Dedifferentiated amniotic fluid mesenchymal stem cell (primary cell): Measurements from ENCODE around the gene SLC16A6.
"Not testable (repeated sequence)": the region's sequence is repeated elsewhere in the genome, so short reads cannot be mapped to it uniquely, and the experiment has no call there.

Experiments used
- DNase-seq: peaks from one replicate; pipeline ENCODE4 v3.0.0-alpha.2; 2016; ENCODE audit errors: extremely low spot score

Gene SLC16A6

GRCh38 chr17:68247445-68248198, 43.3 kb downstream of the SLC16A6 start, which contains the start of gene AMZ2:
Gene AMZ2 (plus strand): TSS chr17:68248043. CDS start chr17:68250188, 2,145 bp downstream.
- DNase-seq: peak; percentile 78

- no peak for DNase-seq
Measured at GRCh38 chr17:68246271-68247028, 44.5 kb downstream of the SLC16A6 start.

- no peak for DNase-seq
Measured at GRCh38 chr17:68239632-68240366, 51.1 kb downstream of the SLC16A6 start.

- no peak for DNase-seq
Measured at GRCh38 chr17:68238871-68239253, 52.1 kb downstream of the SLC16A6 start.

GRCh38 chr17:68238164-68238870, 52.6 kb downstream of the SLC16A6 start:
- no peak for DNase-seq

GRCh38 chr17:68237369-68238163, 53.4 kb downstream of the SLC16A6 start:
- not testable (repeated sequence) for DNase-seq

- not testable (repeated sequence) for DNase-seq
Measured at GRCh38 chr17:68235336-68235791, 55.6 kb downstream of the SLC16A6 start.

- DNase-seq: peak; percentile 22
Measured at GRCh38 chr17:68234726-68235335, 56.1 kb downstream of the SLC16A6 start.

GRCh38 chr17:68232741-68233140, 58.2 kb downstream of the SLC16A6 start:
- not testable (repeated sequence) for DNase-seq

GRCh38 chr17:68231541-68231940, 59.4 kb downstream of the SLC16A6 start:
- DNase-seq: no peak

- DNase-seq: not testable (repeated sequence)
Measured at GRCh38 chr17:68231131-68231530, 59.8 kb downstream of the SLC16A6 start.

- DNase-seq: no peak
Measured at GRCh38 chr17:68229619-68230018, 61.3 kb downstream of the SLC16A6 start.

GRCh38 chr17:68228817-68229570, 61.9 kb downstream of the SLC16A6 start:
- DNase-seq: no peak

GRCh38 chr17:68228039-68228680, 62.8 kb downstream of the SLC16A6 start:
- DNase-seq: not testable (repeated sequence)

GRCh38 chr17:68225055-68225454, 65.9 kb downstream of the SLC16A6 start:
- DNase-seq: not testable (repeated sequence)

- DNase-seq: no peak
Measured at GRCh38 chr17:68222606-68223005, 68.3 kb downstream of the SLC16A6 start.

GRCh38 chr17:68221786-68222185, 69.1 kb downstream of the SLC16A6 start:
- no peak for DNase-seq

- DNase-seq: not testable (repeated sequence)
Measured at GRCh38 chr17:68220786-68221185, 70.1 kb downstream of the SLC16A6 start.

GRCh38 chr17:68220186-68220585, 70.7 kb downstream of the SLC16A6 start:
- DNase-seq: not testable (repeated sequence)
